T47D (cell line): ENCODE results near the gene GCSAM.

ENCODE experiments used
- DNase-seq, 2 experiments: peaks; one replicate each; pipeline versions ENCODE4 v3.0.0 to v3.0.0-alpha.2; 2011 to 2012; ENCODE audit warnings: low read depth in 1 of 2, low spot score in 1 of 2
- JUND ChIP-seq: IDR thresholded peaks from 2 replicates; pipeline ENCODE4 v1.6.1; 2012; ENCODE audit warnings: low read depth
- in situ Hi-C: cut with HindIII; loops from 2 replicates; pipeline ENCODE4 v1.10.0; 2016; ENCODE audit warnings: low sequenced_read_pairs, low pct_unique_long_range_greater_than_20kb

GCSAM gene, protein sequence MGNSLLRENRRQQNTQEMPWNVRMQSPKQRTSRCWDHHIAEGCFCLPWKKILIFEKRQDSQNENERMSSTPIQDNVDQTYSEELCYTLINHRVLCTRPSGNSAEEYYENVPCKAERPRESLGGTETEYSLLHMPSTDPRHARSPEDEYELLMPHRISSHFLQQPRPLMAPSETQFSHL

DNA sequence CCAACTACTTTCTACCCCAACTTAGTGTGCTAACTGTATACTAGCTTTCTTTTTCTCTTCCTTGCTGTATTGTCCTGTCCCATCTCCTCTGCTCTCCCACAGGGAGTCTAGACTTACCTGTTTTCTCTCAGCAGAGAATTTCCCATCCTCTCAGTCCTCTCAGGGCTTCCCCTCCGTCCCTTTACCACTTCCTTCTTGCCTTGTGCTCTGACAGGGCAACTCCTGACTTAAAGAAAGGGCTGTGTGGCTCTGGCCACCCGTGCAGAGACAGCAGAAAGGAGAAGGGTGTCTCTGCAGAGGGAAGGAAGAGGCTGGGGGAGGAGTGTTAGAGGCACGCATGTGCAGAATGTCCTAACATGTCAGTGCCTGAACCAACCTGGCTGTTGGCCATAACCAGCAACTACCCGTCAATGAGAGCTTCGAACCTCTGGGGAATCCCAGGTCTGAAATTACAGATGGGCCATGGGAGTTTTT is at the start of gene GCSAM:
Gene GCSAM, minus strand, starts transcription at position 274 of the 474 bp plus-strand sequence. Its CDS starts 128 bp downstream, at position 146.
- in situ Hi-C loops = no loop called here
- no peak for DNase-seq
- TF ChIP-seq JUND = no peak

DNA sequence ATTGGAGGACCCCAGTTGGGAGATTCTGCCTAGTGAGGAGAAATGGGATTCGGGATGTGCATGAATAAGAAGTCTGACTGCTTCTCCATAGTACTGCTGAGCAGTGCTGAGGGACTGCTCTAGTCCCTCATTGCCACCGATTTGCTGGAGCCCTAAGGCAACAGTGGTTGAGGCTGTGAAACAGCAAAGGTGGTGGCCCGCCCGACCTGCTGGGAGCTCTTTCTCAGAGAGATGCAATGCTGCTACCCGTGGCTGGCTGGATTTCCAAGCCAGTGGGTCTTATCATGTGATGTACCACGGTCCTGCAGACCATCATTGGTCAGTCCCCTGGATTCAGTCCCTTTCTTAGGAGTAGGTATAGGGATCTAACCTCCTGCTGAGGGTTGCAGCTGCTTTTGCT is 42.6 kb upstream of the GCSAM start:
- DNase-seq = no peak
- TF ChIP-seq JUND = no peak

DNA sequence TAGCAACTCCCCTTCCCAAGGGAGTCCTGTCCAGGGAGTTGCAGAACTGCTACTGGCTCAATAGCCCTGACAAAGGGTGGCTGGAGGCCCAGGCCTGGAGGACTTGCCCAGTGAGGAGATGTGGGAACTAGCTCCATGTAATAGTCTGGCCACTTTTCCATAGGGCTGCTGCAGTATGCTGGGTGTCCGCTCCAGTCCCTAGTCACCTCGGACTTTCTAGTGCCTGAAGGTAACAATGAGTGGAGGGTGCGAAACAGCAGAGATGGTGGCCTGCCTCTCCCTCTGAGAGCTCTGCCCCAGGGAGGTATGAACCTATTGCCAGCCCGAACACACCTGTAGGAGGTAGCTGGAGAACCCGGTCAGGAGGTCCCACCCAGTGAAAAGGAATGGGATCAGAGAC is 42.0 kb upstream of the GCSAM start:
- in situ Hi-C loops = no loop called here
- DNase-seq = no peak
- TF ChIP-seq JUND = no peak

More for the DNA sequence above, 42.6 kb upstream of the GCSAM start:
- in situ Hi-C loops = no loop called here

DNA sequence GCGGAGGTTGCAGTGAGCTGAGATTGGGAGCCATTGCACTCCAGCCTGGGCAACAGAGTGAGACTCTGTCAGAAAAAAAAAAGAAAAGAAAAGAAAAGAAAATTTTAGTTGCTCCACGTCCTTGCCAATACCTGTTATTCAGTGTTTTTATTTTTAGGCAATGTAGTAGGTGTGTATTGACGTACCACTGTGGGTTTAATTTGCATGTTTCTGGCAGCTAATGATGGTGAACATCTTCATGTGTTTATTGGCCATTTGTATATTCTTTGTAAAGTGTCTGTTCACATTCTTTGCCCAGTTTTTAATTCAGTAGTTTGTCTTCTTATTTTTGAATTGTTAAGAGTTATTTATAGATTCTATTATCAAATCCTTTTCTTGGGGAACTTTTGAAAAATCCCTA is 38.1 kb upstream of the GCSAM start:
- no peak for TF ChIP-seq JUND
- DNase-seq = no peak
- in situ Hi-C loops = no loop called here

DNA sequence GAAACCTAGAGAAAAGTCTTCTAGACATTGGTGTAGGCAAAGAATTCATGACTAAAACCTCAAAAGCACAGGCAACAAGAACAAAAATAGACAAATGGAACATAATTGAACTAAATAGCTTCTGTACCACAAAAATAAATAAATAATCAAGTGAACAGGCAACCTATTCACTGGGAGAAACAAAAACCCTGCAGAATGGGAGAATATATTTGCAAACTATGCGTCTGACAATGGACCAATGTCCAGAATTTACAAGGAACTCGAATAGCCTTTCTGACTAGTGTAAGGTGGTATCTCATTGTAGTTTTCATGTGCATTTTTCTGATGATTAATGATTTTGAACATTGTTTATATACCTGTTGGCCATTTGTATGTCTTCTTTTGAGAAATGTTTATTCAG is 37.0 kb upstream of the GCSAM start:
- no peak for DNase-seq
- in situ Hi-C loops = no loop called here
- no peak for TF ChIP-seq JUND

DNA sequence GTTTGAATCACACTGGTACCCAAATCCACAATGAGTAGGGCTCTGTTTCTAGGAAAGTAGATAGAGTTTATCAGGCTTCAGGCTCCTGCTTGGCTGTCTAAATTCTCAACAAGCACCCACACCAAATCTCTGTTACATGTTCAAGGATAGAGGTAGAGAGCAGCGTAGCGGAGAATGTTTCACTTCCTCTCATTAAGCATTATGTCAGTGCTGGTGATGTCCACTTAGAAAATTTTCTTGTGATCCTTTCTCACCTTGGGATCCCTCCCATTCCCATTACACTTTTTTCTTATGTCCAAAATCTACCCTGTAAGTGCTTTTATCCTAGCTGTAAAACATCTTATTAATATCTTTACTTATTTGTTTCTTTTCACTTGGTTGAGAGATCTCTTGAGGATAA is 34.7 kb upstream of the GCSAM start:
- in situ Hi-C loops = no loop called here
- no peak for DNase-seq
- TF ChIP-seq JUND = no peak

DNA sequence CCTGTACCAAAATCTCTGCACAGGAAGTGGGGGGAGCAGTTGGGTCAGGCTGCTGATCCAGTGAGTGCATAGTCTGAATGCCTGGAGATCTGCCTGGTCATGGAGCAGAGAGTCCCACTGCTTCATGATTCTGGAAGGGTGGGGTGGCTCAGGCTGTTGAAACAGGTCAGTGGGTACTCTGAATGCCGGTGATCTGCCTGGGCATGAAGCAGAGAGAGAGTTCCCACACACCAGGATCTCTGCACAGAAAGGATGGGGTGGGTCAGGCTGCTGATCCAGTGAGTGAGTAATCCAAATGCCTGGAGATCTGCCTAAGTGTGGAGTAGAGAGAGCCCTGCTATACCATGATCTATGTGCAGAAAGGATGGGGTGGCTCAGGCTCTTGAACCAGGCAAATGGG is 16.1 kb upstream of the GCSAM start:
- no peak for TF ChIP-seq JUND
- in situ Hi-C loops = no loop called here
- no peak for DNase-seq

DNA sequence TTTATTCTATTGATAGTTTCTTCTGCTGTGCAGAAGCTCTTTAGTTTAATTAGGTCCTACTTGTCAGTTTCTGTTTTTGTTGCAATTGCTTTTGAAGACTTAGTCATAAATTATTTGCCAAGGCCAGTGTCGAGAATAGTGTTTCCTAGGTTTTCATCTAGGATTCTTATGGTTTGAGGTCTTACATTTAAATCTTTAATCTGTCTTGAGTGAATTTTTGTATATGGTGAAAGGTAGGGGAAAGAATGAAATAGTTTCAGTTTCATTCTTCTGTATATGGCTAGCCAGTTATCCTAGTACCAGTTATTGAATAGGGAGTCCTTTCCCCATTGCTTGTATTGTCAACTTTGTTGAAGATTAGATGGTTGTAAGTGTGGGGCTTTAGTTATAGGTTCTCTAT is 10.6 kb upstream of the GCSAM start:
- DNase-seq = no peak
- TF ChIP-seq JUND = no peak
- in situ Hi-C loops = no loop called here

DNA sequence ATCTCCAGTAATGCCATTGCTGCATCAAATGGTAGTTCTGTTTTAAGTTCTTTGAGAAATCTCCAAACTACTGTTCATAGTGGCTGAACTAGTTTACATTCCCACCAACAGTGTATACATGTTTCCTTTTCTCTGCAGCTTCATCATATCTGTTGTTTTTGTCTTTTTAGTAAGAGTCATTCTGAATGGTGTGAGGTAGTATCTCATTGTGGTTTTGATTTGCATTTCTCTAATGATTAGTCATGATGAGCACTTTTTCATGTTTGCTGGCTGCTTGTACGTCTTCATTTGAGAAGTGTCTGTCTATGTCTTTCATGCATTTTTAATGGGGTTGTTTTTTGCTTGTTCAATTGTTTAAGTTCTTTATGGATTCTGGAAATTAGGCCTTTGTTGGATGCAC is 10.2 kb upstream of the GCSAM start:
- DNase-seq = no peak
- in situ Hi-C loops = no loop called here

DNA sequence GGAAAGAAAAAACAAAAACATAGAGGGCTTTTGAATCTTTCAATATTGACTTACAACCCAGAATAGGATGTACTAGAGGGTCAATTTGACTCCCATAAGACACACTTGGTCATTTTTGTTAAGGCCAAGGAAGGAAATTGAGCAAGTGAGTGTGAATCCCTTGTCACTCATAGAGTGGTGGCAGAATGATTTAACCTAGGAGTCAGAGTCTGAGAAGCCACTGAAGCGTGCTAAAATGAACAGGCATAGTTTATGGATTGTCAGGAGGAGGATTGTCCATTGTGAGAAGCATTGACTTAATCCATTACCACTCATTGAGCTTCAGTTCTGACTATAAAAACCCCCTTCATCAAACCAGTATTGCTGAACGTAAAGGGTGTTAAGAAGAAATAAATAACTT is 8.2 kb upstream of the GCSAM start:
- TF ChIP-seq JUND = no peak
- DNase-seq = no peak
- in situ Hi-C loops = no loop called here

More for the DNA sequence above, 10.2 kb upstream of the GCSAM start:
- TF ChIP-seq JUND = no peak

DNA sequence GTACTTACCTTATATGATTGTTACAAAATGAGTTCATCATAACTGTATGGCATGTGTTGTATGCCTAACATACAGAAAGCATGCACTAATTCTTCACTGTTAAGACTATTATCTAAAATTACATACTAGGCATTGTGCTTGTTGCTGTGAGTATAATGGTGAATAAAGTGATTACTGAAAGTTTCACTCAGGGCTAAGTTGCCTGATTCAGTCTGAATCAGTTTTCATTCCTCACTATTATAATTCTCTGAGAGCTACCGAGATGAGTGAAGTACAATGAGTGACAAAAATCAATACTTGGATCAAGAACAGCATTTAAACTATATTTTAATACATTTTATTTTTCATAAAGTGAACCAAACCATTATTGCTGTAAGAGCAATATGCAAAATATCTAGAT is 7.5 kb upstream of the GCSAM start:
- in situ Hi-C loops = no loop called here
- no peak for DNase-seq
- TF ChIP-seq JUND = no peak

DNA sequence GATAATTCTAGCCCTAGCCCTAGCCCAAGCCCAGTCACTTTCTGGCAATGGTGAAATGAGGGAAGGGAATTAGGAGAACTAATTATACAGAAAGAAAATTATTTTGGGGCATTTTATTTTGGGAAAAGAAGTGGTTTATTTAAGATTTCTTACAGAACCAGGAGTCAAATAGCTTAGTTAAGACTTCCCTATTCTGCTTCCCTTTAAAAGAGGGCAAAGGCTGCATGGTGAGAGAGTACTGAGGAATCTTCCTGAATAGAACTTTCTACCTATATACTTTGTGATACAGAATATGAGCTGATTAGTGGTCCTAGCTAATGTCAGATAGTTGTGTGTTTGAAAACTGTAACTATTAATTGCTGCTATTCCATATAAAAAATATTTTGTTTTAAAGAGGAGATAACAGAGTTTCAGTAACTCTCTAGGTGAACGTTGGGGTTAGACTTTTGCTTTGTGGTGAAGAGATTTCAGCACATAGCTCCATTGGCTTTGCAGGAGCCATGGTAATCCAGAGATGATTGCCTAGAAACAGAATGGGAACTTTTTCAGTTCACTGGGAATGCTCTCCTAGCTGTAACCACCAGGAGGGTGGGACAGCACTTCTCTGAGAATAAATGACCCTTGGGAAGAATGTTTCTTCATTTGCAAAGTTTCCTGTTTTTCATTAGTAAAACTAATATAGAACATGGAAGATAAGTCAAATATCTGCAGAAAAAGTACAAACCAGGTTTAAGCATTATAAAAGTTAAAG is 5.3 kb upstream of the GCSAM start:
- TF ChIP-seq JUND = no peak
- DNase-seq = no peak
- in situ Hi-C loops = no loop called here

DNA sequence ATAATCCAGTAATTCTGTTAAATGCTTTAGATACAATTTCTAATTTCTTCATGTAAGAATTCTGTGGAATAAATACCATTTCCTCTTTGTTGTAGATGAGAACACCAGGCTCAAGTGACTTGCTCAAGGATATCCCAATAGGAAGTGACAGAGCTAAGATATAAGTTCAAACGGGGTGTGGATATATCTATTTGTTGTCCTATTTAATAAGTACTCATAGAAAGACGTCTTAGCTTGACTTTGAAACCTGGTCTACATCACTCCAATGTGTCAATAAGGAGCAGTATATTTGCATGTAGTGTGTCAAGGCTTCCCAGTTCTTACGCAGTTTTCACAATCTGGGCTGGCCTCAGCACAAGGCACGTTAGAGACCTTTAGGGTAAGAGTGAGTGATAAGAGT is 4.7 kb upstream of the GCSAM start:
- TF ChIP-seq JUND = no peak
- in situ Hi-C loops = no loop called here
- DNase-seq = no peak
